HG02981 (cell line): ENCODE measurements around the gene OR6C65.
"Not testable (repeated sequence)": the region's sequence is repeated elsewhere in the genome, so short reads cannot be mapped to it uniquely, and the experiment has no call there.

ENCODE experiments used
- ATAC-seq: cut with Tn5 transposase; IDR thresholded peaks from one replicate; pipeline ENCODE4 v1.9.1; 2021; ENCODE audit warnings: mild to moderate bottlenecking, moderate library complexity; ENCODE audit not compliant: unreplicated experiment

The OR6C65 gene

GRCh38 chr12:55400229-55400628 is at the start of gene OR6C65:
TSS of gene OR6C65 (plus strand) at chr12:55400529. CDS start at chr12:55400529, 0 bp downstream.
- no peak for ATAC-seq

- ATAC-seq: not testable (repeated sequence)
These were observed 45.0 kb upstream of the OR6C65 start for GRCh38 chr12:55355338-55355737.

DNA sequence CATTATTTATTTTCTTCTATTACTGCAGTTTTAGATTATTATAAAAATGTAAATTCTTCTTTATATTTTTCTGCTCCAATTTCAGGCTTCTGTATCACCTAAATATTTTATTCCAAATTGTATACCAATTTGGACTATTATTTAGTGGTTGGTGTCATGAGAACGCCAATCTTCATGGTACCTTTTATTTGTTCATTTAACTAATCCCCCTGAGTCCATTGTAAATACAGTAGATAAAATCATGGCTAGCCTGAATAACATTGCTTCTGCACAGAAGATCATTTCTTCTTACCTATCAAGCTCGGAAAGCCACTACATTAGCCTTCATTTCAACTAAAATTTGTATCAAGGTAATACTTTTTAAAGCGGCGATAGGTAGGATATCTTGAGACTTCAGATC is 37.7 kb upstream of the OR6C65 start, which contains the start of gene OR6C75:
Gene OR6C75 (plus strand): TSS at position 301 of the 400 bp plus-strand sequence. CDS start 2,136 bp downstream, outside the sequence.
- ATAC-seq: no peak

GRCh38 chr12:55365086-55365485 is 35.2 kb upstream of the OR6C65 start:
- ATAC-seq: no peak

DNA sequence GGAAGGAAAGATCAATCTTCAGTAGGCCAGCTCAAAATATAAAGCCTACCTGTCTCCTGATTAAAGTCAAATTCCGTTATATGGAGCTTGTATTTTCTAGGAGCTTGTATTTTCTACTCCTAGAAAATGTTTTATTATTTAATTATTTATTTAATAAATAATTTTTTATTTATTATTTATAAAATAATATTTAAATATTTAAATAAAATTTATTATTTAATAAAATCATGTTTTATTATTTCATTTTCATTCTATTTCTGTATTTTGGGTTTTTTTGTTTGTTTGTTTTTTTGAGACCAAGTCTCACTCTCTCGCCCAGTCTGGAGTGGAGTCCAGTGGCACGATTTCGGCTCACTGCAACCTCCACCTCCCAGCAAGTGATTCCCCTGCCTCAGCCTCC is 27.8 kb upstream of the OR6C65 start:
- no peak for ATAC-seq

DNA sequence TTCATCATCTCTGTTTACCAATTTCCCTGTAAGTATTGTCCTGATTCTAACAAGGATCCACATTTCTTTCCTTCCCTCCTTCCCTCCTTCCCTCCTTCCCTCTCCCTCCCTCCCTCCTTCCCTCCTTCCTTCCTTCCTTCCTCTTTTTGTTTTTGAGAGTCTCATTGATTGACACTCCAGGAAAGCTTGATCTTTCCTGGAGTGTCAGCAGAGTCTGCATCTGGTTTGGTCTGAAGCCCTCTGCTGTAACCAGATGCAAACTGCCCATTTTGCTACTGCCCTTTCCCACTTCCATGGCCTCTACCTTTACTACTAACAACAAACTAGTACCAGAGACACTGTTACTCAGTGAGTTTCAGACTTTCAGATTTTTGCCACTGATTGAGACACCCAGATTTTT is 14.4 kb upstream of the OR6C65 start:
- ATAC-seq: no peak

GRCh38 chr12:55392032-55392795 is 8.1 kb upstream of the OR6C65 start:
- no peak for ATAC-seq

DNA sequence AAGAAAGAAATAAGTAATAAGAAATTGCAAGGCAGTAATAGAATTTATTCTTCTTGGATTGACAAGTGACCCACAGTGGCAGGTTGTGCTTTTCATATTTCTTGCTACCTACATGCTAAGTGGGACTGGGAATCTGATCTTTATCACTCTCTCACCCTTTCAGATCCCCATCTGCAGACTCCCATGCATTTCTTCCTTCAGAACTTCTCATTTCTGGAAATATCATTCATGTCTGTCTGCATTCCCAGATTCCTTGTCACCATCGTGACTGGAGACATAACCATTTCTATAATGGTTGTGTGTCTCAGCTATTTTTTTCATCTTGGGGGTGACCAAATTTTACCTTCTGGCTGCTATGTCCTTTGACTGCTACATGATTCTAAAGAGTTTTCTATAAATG is 4.0 kb upstream of the OR6C65 start:
- no peak for ATAC-seq

DNA sequence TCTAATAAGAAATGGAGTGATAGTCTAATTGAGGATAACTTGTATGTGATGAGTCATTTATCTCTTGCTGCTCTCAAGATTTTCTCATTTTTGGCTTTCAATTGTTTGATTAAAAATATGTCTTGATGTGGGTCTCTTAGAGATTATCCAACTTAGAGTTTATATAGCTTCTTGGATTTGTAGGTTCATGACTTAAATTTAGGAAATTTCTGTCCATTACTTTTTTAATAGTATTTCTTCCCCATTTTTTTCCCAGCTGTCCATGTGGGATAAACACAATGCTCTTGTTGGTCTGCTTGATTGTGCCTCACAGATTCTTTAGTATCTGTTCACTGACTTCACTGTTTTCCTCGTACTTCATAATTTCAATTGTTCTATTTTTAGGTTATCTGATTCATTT is 7.5 kb downstream of the OR6C65 start:
- ATAC-seq: no peak

GRCh38 chr12:55409133-55409532 is 8.8 kb downstream of the OR6C65 start:
- ATAC-seq: not testable (repeated sequence)

GRCh38 chr12:55412138-55412537 is 11.8 kb downstream of the OR6C65 start:
- not testable (repeated sequence) for ATAC-seq

GRCh38 chr12:55413498-55414388 is 13.4 kb downstream of the OR6C65 start:
- not testable (repeated sequence) for ATAC-seq

- ATAC-seq: not testable (repeated sequence)
These were observed 14.1 kb downstream of the OR6C65 start for GRCh38 chr12:55414396-55414823.

DNA sequence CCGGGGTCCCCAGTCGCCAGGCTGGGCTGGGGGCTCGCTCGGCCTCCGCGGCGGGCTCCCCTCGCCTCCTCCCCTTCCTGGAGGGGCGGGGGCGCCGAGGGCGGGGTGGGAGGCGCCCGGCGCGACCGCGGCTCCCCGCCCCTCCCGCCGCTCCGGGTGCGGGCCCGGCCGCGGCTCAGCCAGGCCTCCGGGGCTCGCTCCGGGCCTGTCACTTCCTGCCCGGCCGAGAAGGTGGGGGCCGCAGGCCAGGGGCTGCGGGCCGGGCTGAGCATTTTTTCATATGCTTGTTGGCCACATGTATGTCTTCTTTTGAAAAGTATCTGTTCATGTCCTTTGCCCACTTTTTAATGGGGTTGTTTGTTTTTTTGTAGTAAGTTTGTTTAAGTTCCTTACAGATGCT is 14.6 kb downstream of the OR6C65 start:
- ATAC-seq: not testable (repeated sequence)

GRCh38 chr12:55416961-55417360 is 16.6 kb downstream of the OR6C65 start:
- no peak for ATAC-seq

DNA sequence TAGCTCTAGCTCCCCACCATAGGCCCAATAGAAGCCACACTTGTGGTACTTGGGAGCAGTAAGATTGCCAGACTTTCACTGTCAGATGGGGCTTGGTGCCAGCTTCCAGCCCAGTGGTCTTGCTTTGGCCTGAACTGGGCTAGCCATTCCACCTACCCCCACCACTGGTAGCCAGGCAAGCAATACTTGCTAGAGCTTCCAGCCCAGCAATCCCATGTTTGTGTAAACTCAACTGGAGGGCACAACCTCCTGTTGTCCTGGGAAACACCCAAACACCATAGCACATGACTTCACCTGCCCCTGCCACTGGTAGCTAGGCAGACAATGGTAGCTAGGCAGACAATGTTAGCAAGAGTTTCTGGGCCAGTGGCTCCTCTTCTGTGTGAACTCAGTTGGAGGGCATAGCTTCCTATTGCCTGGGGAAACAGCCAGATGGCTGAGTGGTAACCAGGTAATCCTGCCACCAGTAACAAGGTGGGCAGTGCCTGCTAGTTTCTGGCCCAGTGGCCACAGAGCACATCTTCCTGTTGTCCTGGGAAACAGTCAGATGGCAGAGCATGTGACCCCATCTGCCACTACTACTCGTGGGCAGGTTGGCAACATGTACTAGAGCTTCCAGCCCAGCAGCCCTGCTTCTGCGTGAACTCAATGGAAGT is 20.1 kb downstream of the OR6C65 start:
- no peak for ATAC-seq

DNA sequence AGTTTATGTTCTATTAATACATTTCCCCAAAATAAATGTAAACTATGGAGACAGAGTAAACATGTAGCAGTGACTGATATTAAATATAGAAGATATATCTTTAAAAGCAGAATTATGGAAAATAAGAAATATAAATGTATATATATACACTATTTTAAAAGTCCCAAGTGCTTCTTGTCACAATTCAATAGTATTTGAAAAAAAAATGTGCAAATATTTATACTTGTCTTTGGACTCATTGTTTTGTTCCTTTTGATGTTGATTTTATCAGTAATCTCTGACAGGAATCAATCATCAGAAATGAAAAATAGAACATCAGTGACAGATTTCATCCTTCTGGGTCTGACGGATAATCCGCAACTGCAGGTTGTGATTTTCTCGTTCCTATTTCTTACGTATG is 25.6 kb downstream of the OR6C65 start, which contains the start of gene OR6C76:
Gene OR6C76 (plus strand): TSS at position 301 of the 400 bp plus-strand sequence. CDS start 0 bp downstream, at position 301.
- no peak for ATAC-seq

DNA sequence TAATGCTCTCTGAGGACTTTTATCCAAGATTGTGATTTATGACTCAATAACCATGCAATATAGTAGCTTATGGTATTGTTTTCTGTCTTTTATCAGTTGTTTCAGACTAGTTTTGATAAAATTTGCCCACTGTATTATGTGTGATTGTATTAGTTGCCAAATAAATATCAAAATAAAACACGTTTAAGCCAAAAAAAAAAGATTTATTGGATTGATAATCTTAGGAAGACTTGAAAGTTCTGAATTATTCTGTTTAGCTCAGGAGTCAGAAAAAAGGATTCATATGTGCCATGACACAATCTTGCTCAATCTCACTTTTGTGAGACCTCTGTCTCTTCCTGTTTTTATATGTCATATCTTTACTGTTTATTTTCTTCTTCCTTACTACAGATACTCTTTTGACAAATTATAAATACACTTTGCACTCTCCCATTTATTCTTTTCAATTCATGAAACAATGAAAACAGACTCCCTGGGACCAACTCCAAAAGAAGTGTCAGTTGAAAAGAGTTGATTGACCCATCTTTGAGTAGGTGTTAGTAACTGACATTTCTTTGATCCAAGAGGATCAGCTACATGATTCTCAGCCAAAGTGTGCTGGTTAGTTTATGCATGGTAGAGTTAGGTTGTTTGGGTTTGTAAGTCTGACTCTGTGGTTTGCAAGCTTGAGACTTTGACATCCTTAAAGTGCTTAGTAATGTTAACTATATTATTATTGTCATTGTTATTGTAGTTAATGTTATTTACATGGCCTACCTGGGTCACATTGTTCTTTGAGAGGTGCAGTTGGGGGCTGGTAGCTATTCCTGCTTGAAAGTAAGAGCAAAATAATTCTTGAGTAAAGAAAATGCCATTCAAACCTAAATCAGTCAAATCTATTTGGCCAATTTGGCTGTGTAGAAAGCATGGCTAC is 28.3 kb downstream of the OR6C65 start:
- no peak for ATAC-seq

GRCh38 chr12:55441233-55441632 is 40.9 kb downstream of the OR6C65 start:
- not testable (repeated sequence) for ATAC-seq

GRCh38 chr12:55443776-55444175 is 43.4 kb downstream of the OR6C65 start, which contains the start of gene OR6C2:
TSS of gene OR6C2 (plus strand) at chr12:55444076. CDS start at chr12:55452214, 8,138 bp downstream.
- ATAC-seq: no peak
